PFSK-1 (cell line): Measurements from ENCODE around the gene APPL2.

Experiments used
- POLR2AphosphoS5 ChIP-seq: IDR thresholded peaks from 2 replicates; pipeline ENCODE4 v1.6.1; 2012; ENCODE audit warnings: low read depth, mild to moderate bottlenecking, control low read depth, low read length, moderate library complexity
- TAF1 ChIP-seq: IDR thresholded peaks from 2 replicates; pipeline ENCODE4 v1.6.1; 2012; ENCODE audit warnings: low read length, control low read depth, borderline replicate concordance; ENCODE audit not compliant: insufficient read depth

DNA sequence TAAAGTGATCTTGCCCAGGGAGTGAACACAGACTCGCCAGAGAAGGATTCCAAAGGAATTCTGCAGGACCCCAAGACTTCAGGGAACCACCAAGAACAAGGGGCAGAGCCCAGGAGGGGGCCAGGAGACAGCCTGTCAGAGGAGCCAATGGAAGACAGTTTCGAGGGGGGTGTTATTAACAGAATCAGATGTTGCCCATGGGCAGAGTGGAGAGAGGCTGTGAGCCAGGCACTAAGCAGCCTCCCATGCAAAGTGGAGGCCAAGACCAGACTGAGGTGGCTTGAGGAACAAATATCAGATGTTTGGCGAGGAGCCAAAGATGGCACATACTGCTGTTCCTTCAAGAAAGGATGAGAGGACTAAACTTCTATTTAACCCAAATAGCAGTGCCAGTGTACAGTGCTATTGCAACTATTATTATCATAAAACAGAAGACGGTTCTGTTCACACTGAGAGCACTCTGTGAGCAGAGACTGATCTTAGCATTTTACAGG, 12.6 kb downstream of the APPL2 start:
- no peak for TF ChIP-seq POLR2AphosphoS5
- TF ChIP-seq TAF1: no peak
